Measurements from ENCODE around the gene HSBP1L1. TPM values are rescaled to one million over a fixed set of nuclear protein-coding genes. Genes with fewer than 3 reads are reported as not detected.

HSBP1L1 gene
- polyA plus RNA-seq, 1 of the 3 experiments (the other 2 are of a cell fraction) = 7.4 TPM

DNA sequence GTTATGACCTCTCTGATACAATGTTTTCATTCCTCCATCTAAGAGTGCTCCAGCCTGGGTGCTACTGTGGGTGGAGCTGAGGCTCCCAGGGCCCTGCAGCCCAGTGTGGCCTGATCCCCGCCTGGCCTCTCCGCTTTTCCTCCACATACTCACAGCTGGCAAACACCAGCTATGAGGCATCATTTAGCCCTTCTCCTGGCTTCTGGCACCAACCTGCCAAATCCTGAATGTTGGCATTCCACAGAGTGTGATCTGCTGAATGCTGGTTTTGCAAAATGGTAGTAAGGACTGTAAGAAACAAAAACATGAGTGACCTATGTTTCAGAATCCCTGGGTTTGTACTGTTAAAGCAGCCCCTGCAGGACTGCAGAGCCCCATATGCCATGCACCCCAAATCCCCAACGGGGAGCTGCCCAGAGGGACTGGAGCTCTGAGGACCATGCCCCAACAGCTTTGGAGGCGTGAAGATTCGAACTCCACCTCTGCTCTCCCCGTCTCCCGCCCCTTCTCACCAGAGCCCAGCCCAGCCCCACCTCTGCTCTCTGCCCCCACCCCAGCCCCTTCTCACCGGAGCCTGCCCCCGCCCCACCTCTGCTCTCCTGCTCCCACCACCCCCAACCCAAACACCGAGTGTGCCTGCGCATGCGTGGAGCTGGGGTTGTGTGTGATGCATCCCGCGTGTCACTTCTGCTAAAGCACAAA, 17.2 kb upstream of the HSBP1L1 start (continued):
- no peak for TF ChIP-seq EZH2phosphoT487 (IDR thresholded peaks at IDR 0.05; ENCODE audit: borderline replicate concordance, low read depth)
- no peak for TF ChIP-seq MXI1 (IDR thresholded peaks at IDR 0.05; ENCODE audit: low read depth, low read length)

DNA sequence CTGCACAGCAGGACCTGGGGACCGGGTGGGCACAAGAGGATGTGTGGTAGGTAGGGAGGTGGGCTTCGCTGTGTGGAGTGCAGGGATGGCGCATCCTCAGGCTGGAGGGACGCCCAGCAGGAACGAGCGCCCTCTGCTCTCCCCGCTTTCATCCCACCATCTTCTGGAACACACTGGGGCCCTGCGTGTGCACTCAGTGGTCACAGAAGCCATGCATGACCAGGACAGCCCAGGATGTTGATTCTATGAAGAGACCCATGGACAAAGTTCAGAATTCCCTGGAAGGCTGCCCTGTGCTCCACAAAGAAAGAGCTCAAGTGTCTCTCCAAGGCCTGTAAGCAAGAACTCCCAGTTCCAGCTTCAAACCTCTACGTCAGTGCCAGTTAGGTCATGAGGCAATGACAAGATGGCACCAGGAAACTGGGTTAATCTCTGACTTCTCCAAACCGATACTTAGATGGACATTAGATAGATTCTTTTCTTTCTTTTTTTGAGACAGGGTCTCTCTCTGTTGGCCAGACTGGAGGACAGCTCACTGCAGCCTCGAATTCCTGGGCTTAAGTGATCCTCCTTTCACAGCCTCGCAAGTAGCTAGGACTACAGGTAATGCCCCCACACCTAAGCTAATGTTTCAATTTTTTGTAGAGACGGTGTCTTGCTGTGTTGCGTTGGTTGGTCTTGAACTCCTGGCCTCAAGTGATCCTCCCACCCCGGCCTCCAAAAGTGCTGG, 16.4 kb upstream of the HSBP1L1 start:
- WGBS (ENCODE audit: low lambda C conversion rate) = 84% methylated on average over 11 of the region's 15 CpGs
- peaks cover 26% of the 10 kb centered on the region; the same call in 1 of the 2 replicates for H4K20me1 ChIP-seq (ENCODE audit: insufficient read depth)
- H3K4me3 ChIP-seq (ENCODE audit: low read depth in 2 of 2, low read length in 1 of 2) = no peak overlapping the region
- ChIA-PET CTCF (no interaction called here), POLR2A (no interaction called here)
- no peak overlapping the region for H3K9ac ChIP-seq
- H3K36me3 ChIP-seq (replicated peaks in 1 of 2; ENCODE audit: control insufficient read depth in 1 of 2, insufficient read depth in 2 of 2, low read length in 1 of 2) = peaks cover 0 to 3% of the 10 kb centered on the region in 2 experiments
- no peak for DNase-seq
- H3K27me3 ChIP-seq (ENCODE audit: insufficient read depth) = no peaks in the 10 kb centered on the region
- no peak overlapping the region for H3K27ac ChIP-seq (ENCODE audit: low read depth in 2 of 2, low read length in 1 of 2)
- H3F3A ChIP-seq (replicated peaks; ENCODE audit: insufficient read depth) = no peaks in the 10 kb centered on the region
- peaks cover 4 to 9% of the 10 kb centered on the region in 2 experiments; a peak in 1 of 4 replicates for H3K4me1 ChIP-seq (ENCODE audit: control insufficient read depth in 1 of 2, insufficient read depth in 2 of 2, low read depth in 1 of 2, low read length in 1 of 2)
- H3K9me3 ChIP-seq = no peaks in the 10 kb centered on the region
- H3K9me2 ChIP-seq = no peaks in the 10 kb centered on the region
- peaks cover 40% of the 10 kb centered on the region for H3K79me2 ChIP-seq (ENCODE audit: insufficient read depth)
- TF ChIP-seq, protein P1, sequence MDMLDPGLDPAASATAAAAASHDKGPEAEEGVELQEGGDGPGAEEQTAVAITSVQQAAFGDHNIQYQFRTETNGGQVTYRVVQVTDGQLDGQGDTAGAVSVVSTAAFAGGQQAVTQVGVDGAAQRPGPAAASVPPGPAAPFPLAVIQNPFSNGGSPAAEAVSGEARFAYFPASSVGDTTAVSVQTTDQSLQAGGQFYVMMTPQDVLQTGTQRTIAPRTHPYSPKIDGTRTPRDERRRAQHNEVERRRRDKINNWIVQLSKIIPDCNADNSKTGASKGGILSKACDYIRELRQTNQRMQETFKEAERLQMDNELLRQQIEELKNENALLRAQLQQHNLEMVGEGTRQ (IDR thresholded peaks at IDR 0.05; ENCODE audit: borderline replicate concordance, low read depth, low read length) = no peak
- TF ChIP-seq RXRA (IDR thresholded peaks at IDR 0.05; ENCODE audit: borderline replicate concordance, low read depth) (no peak), NFIC (IDR thresholded peaks at IDR 0.05; ENCODE audit: borderline replicate concordance) (no peak), GABPA (IDR thresholded peaks at IDR 0.05; ENCODE audit: low read depth) (no peak), SMC3 (IDR thresholded peaks at IDR 0.05; ENCODE audit: low read depth, low read length) (no peak), CHD2 (IDR thresholded peaks at IDR 0.05; ENCODE audit: low read length, partially characterized antibody) (no peak), JUND (IDR thresholded peaks at IDR 0.05) (no peak), ELF1 (IDR thresholded peaks at IDR 0.05) (no peak), EZH2phosphoT487 (IDR thresholded peaks at IDR 0.05; ENCODE audit: borderline replicate concordance, low read depth) (no peak), FOXJ3 (CRISPR knock-in tag; IDR thresholded peaks at IDR 0.05) (no peak), RAD21 (IDR thresholded peaks at IDR 0.05; ENCODE audit: low read length) (no peak), FOSL2 (IDR thresholded peaks at IDR 0.05; ENCODE audit: borderline replicate concordance, low read depth) (no peak), TEAD4 (IDR thresholded peaks at IDR 0.05; ENCODE audit: borderline replicate concordance, insufficient read depth) (no peak), RCOR1 (IDR thresholded peaks at IDR 0.05; ENCODE audit: low read length) (no peak), POLR2AphosphoS5 (IDR thresholded peaks at IDR 0.05; ENCODE audit: low read depth, low read length) (no peak)
- TF ChIP-seq, protein P2, sequence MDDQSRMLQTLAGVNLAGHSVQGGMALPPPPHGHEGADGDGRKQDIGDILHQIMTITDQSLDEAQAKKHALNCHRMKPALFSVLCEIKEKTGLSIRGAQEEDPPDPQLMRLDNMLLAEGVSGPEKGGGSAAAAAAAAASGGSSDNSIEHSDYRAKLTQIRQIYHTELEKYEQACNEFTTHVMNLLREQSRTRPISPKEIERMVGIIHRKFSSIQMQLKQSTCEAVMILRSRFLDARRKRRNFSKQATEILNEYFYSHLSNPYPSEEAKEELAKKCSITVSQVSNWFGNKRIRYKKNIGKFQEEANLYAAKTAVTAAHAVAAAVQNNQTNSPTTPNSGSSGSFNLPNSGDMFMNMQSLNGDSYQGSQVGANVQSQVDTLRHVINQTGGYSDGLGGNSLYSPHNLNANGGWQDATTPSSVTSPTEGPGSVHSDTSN (IDR thresholded peaks at IDR 0.05) = no peak
- TF ChIP-seq, protein P3, sequence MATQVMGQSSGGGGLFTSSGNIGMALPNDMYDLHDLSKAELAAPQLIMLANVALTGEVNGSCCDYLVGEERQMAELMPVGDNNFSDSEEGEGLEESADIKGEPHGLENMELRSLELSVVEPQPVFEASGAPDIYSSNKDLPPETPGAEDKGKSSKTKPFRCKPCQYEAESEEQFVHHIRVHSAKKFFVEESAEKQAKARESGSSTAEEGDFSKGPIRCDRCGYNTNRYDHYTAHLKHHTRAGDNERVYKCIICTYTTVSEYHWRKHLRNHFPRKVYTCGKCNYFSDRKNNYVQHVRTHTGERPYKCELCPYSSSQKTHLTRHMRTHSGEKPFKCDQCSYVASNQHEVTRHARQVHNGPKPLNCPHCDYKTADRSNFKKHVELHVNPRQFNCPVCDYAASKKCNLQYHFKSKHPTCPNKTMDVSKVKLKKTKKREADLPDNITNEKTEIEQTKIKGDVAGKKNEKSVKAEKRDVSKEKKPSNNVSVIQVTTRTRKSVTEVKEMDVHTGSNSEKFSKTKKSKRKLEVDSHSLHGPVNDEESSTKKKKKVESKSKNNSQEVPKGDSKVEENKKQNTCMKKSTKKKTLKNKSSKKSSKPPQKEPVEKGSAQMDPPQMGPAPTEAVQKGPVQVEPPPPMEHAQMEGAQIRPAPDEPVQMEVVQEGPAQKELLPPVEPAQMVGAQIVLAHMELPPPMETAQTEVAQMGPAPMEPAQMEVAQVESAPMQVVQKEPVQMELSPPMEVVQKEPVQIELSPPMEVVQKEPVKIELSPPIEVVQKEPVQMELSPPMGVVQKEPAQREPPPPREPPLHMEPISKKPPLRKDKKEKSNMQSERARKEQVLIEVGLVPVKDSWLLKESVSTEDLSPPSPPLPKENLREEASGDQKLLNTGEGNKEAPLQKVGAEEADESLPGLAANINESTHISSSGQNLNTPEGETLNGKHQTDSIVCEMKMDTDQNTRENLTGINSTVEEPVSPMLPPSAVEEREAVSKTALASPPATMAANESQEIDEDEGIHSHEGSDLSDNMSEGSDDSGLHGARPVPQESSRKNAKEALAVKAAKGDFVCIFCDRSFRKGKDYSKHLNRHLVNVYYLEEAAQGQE (IDR thresholded peaks at IDR 0.05; ENCODE audit: low read depth, low read length) = no peak
- H2AFZ ChIP-seq (ENCODE audit: low read depth) = no peak overlapping the region
- no peak overlapping the region for H3K4me2 ChIP-seq
